ENCODE data around the gene IQSEC1. TPM values are rescaled to one million over a fixed set of nuclear protein-coding genes. Genes with fewer than 3 reads are reported as not detected.
A peak's percentile ranks its signal among the peaks of the same experiment; 100 is the strongest.

Gene IQSEC1
- total and polyA plus RNA-seq, 10 of the 15 experiments (the other 5 are each of a cell fraction or from before 2014, with no cell fraction given) = 0.92 to 55.2 (median 8.5) TPM

DNA sequence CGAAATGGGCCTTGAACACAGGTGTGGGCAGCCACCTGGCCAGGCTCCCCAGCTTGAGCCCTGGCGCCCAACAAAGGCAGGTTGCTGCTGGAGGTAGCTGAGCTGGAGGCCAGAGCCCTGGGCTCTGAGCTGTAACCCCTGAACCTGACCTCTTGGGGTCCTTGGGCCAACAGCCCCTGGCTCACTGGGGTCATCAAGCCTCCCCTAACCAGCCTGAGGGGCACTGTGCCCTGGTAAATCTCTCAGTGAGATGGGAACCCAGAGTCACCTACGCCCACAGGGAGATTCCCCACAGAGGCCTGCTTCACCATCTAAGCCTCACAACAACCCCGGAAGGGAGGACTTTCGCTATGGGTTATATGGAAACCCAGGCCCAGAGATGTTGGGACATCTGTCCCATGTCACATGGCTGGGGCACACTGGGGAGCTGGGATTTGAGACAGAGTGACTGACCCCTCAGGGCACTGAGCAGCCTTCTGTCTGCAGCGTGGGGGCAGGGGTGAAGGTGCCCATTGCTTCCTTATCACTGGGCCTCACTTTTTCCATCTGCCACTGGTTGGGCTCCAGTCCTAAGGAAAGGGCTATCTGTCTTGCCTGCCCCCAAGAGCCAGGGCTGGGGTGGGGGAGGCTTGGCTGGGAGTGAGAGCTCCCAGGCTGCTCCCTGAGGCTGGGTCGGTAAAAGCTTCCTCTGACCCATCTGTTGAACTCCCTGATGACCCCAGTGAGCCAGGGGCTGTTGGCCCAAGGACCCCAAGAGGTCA, 59.1 kb downstream of the IQSEC1 start:
- DNase-seq (ENCODE audit: low read depth, low spot score) = no peak
- Histone ChIP-seq H3K27ac (ENCODE audit: control insufficient read depth, insufficient read depth) (peak overlapping the region; percentile 99), H4K20me1 (ENCODE audit: control insufficient read depth, insufficient read depth) (no peaks in the 10 kb centered on the region), H3K9me3 (replicated peaks; ENCODE audit: control insufficient read depth, insufficient read depth, low read length) (no peaks in the 10 kb centered on the region), H3K79me2 (ENCODE audit: control insufficient read depth, insufficient read depth, low read length) (peaks cover 94% of the 10 kb centered on the region), H2AFZ (ENCODE audit: control insufficient read depth, low read depth, low read length) (no peak overlapping the region), H3K4me3 (peak overlapping the region; percentile 70; the same call in 1 of the 2 replicates), H3K27me3 (replicated peaks in 1 of 2; ENCODE audit: control insufficient read depth in 2 of 2, insufficient read depth in 2 of 2, low read length in 1 of 2) (no peaks in the 10 kb centered on the region), H3K4me1 (ENCODE audit: control insufficient read depth, insufficient read depth, low read length) (peaks cover 96% of the 10 kb centered on the region), H3K36me3 (ENCODE audit: control insufficient read depth in 2 of 2, insufficient read depth in 2 of 2, low read length in 1 of 2) (peaks cover 0 to 2% of the 10 kb centered on the region in 2 experiments; a peak in 1 of 4 replicates), H3K4me2 (ENCODE audit: control insufficient read depth, insufficient read depth) (peak overlapping the region; percentile 93), H3K9ac (ENCODE audit: control insufficient read depth, insufficient read depth, low read length) (peak overlapping the region; percentile 93)
- no peak for FAIRE-seq
- SMC1A ChIA-PET (ENCODE audit: uncharacterized antibody, unreplicated experiment) = interaction anchor here (0.5 to 12.7 kb wide), 9 partner anchors 7 to 57 kb away, joined by 3 to 123 read pairs (median 11); no protein-coding TSS in a partner anchor
- intact Hi-C loops (cut with micrococcal nuclease; ENCODE audit: unreplicated experiment) (loop anchor here (1.0 to 10.0 kb wide), 5 partner anchors 19 to 441 kb away; no protein-coding TSS in a partner anchor), in situ Hi-C loops (cut with MboI) (no loop called here)
- BruUV-seq (replicated peaks) = no TSS peak
- WGBS (ENCODE audit: insufficient coverage, insufficient replicate concordance, low lambda C conversion rate, missing lambda C conversion rate) = 12% methylated on average over 7 of the region's 7 CpGs
- POLR2A ChIA-PET = interaction anchor here (0.9 to 11.5 kb wide), 7 partner anchors 7 to 57 kb away, joined by 3 to 170 read pairs (median 13); no protein-coding TSS in a partner anchor
- ATAC-seq = peak; percentile 11
- RAD21 ChIA-PET (ENCODE audit: unreplicated experiment) = interaction anchor here (0.9 to 8.5 kb wide), 8 partner anchors 7 to 73 kb away, joined by 3 to 93 read pairs (median 23); no protein-coding TSS in a partner anchor
- CTCF ChIA-PET = interaction anchor here (0.9 to 7.8 kb wide), 6 partner anchors 10 to 403 kb away, joined by 4 to 56 read pairs (median 6); no protein-coding TSS in a partner anchor
- peak in 1 of 2 experiments; percentile 45; a peak in 1 of 3 replicates for TF ChIP-seq EGR1 (IDR thresholded peaks at IDR 0.05; ENCODE audit: borderline replicate concordance in 1 of 2, low read depth in 2 of 2, low read length in 2 of 2)
- TF ChIP-seq WRNIP1 (IDR thresholded peaks at IDR 0.05; ENCODE audit: borderline replicate concordance, low read depth, low read length) = no peak
- 0 out of 2 replicates have a peak, but pooled peaks have one; percentile 14 for TF ChIP-seq BACH1 (IDR thresholded peaks at IDR 0.05; ENCODE audit: borderline replicate concordance)
- TF ChIP-seq NR2F1 (conservative IDR thresholded peaks at IDR 0.05) = peak; percentile 55; the same call in 1 of the 2 replicates
- TF ChIP-seq NBN (IDR thresholded peaks at IDR 0.05) = 0 out of 2 replicates have a peak, but pooled peaks have one; percentile 17
- TF ChIP-seq IKZF1 (conservative IDR thresholded peaks at IDR 0.05) = peak; percentile 73
- no peak for TF ChIP-seq PML (IDR thresholded peaks at IDR 0.05; ENCODE audit: low read length)
- TF ChIP-seq, protein P1, sequence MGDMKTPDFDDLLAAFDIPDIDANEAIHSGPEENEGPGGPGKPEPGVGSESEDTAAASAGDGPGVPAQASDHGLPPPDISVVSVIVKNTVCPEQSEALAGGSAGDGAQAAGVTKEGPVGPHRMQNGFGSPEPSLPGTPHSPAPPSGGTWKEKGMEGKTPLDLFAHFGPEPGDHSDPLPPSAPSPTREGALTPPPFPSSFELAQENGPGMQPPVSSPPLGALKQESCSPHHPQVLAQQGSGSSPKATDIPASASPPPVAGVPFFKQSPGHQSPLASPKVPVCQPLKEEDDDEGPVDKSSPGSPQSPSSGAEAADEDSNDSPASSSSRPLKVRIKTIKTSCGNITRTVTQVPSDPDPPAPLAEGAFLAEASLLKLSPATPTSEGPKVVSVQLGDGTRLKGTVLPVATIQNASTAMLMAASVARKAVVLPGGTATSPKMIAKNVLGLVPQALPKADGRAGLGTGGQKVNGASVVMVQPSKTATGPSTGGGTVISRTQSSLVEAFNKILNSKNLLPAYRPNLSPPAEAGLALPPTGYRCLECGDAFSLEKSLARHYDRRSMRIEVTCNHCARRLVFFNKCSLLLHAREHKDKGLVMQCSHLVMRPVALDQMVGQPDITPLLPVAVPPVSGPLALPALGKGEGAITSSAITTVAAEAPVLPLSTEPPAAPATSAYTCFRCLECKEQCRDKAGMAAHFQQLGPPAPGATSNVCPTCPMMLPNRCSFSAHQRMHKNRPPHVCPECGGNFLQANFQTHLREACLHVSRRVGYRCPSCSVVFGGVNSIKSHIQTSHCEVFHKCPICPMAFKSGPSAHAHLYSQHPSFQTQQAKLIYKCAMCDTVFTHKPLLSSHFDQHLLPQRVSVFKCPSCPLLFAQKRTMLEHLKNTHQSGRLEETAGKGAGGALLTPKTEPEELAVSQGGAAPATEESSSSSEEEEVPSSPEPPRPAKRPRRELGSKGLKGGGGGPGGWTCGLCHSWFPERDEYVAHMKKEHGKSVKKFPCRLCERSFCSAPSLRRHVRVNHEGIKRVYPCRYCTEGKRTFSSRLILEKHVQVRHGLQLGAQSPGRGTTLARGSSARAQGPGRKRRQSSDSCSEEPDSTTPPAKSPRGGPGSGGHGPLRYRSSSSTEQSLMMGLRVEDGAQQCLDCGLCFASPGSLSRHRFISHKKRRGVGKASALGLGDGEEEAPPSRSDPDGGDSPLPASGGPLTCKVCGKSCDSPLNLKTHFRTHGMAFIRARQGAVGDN (IDR thresholded peaks at IDR 0.05) = peak; percentile 91
- no peak for TF ChIP-seq SIX5 (IDR thresholded peaks at IDR 0.05; ENCODE audit: low read depth, low read length, severe bottlenecking)
- TF ChIP-seq SUZ12 (IDR thresholded peaks at IDR 0.05; ENCODE audit: unreplicated experiment) = no peak
- TF ChIP-seq MTA2 (IDR thresholded peaks at IDR 0.05; ENCODE audit: low read depth) = peak; percentile 22
- TF ChIP-seq NR2C2 (IDR thresholded peaks at IDR 0.05; ENCODE audit: borderline replicate concordance, control insufficient read depth, insufficient read length, low read depth) = no peak
- peak; percentile 66 for TF ChIP-seq MEF2B (IDR thresholded peaks at IDR 0.05; ENCODE audit: partially characterized antibody, poor library complexity, severe bottlenecking)
- no peak for TF ChIP-seq NFXL1 (IDR thresholded peaks at IDR 0.05; ENCODE audit: borderline replicate concordance)
- TF ChIP-seq IKZF2 (IDR thresholded peaks at IDR 0.05) = peak; percentile 68 to 74
- TF ChIP-seq EED (IDR thresholded peaks at IDR 0.05; ENCODE audit: low read depth) = peak; percentile 67
- TF ChIP-seq NR2C1 (IDR thresholded peaks at IDR 0.05) = no peak
- TF ChIP-seq, protein P2, sequence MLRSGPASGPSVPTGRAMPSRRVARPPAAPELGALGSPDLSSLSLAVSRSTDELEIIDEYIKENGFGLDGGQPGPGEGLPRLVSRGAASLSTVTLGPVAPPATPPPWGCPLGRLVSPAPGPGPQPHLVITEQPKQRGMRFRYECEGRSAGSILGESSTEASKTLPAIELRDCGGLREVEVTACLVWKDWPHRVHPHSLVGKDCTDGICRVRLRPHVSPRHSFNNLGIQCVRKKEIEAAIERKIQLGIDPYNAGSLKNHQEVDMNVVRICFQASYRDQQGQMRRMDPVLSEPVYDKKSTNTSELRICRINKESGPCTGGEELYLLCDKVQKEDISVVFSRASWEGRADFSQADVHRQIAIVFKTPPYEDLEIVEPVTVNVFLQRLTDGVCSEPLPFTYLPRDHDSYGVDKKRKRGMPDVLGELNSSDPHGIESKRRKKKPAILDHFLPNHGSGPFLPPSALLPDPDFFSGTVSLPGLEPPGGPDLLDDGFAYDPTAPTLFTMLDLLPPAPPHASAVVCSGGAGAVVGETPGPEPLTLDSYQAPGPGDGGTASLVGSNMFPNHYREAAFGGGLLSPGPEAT (IDR thresholded peaks at IDR 0.05; ENCODE audit: low read depth) = peak; percentile 34; the same call in 1 of the 2 replicates

Measured in GM12878 (cell line).